ENCODE results near the gene KCNQ1OT1.

The KCNQ1OT1 gene

DNA sequence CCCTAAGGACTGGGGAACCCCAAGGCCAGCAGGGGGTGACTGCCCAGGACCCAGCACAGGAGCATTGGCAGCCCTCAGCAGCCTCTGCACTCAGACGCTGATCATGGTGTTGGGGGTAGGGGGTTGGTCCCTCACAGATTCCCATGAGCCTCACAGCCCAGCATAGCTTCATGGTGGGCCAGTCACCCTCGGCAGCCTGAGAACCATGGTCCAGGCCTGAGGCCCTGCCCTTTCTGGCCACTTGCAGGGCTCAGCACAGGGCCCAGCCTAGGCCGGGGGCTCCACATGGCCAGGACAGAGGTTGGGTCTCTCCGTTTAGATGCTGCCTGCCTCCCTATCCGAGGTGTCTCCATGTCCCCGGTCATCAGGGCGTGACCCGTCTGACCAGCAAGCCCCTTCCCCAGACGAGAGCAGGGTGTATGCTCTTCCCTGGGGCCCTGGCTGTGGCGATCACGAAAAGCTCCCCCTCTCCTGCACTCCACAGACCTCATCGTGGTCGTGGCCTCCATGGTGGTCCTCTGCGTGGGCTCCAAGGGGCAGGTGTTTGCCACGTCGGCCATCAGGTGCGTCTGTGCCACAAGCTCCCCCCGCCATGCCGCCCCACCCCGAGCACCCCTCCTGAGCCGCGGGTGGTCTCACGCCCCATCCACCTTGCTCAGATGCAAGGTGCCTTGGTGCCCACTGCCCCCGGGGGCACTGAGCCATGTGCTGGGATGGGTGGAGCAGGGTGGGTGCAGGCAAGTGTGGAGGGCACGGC is 128.8 kb downstream of the KCNQ1OT1 start:
- DNase-seq (ENCODE audit: low spot score): no peak

GRCh38 chr11:2570211-2570811 is 129.5 kb downstream of the KCNQ1OT1 start:
- DNase-seq (ENCODE audit: low spot score): no peak

DNA sequence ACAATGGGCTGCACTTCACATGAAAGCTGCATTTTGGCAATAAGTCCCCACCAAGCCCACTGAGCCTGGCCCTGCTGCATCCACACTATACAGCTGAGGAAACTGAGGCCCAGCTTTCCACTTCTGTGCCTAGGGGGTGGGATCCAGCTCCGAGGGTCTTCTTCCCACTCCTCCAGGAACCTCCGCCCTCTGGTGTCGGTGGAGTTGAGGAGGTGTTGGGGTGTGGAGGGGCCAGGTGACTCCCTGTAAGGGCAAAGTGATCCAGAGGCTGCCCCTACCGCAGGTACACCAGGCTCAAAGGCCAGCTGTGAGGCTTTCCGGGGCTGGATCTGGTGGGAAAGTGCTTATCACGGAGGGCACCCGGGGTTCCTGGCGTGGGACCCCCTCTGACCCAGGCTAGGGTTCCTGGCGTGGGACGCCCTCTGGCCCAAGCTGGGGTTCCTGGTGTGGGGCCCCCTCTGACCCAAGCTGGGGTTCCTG is 130.0 kb downstream of the KCNQ1OT1 start:
- no peak for DNase-seq (ENCODE audit: low spot score)

DNA sequence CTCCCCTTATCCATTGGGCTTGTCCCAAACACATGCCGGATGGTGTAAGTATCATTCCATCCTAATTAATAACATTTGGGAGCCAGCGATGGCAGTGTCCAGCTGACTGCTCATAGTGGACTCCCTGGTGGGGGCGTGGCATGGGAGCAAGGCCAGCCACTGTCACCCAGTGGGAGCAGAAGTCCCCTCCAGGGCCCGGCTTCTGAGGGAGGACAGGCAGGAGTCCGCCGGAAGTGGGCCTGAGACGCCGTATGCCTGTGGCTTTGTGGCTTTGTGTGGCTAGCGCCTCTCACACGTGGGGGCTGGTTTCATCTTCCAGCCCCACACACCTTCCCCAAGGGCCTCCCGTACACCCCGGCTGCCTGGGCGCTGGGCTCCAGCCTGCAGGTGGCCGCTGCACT is 130.5 kb downstream of the KCNQ1OT1 start:
- DNase-seq (ENCODE audit: low spot score): no peak

- DNase-seq (ENCODE audit: low spot score): no peak
Observed at GRCh38 chr11:2567026-2567671, 132.6 kb downstream of the KCNQ1OT1 start.

DNA sequence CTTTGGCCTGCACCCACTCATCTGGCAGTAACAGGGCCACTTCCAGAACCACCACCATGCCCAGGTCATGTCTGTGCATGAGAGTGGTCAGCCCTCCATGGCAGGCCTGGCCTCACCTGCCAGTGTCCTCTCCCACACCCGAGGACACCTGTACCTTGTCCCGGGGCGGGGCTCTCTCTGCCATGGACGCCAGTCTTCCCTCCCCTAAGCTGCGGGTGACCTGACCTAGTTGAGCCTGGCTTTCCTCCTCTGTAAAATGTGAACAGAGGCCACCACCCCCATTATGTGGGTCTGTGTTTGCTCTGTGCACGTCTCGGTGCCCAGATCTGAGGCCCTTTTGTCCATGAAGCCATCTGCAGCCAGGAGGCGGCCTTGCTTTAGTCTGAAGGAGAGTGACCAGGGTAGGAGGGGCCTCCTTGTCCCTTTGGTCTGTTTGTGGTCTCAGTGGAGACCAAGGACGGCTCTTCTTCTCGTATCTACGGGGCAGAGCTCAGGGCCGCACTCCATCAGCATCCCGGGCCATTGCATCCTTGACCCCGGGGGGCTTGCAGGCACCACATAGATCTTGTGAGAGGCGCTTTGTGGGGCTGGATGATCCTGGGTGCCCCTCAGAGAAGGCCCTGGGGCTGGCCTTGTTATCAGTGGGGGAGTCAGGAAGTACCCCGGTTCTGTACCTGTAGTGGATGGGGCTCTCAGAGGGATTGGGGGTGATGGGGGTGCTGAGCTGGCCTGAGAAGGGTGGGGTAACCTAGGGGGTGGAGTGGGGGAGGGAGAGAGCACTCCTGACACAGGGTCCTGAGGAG is 133.4 kb downstream of the KCNQ1OT1 start:
- no peak for DNase-seq (ENCODE audit: low spot score)

GRCh38 chr11:2565447-2566222 is 134.2 kb downstream of the KCNQ1OT1 start:
- DNase-seq (ENCODE audit: low spot score): no peak

GRCh38 chr11:2564588-2565425 is 135.0 kb downstream of the KCNQ1OT1 start:
- DNase-seq (ENCODE audit: low spot score): no peak

DNA sequence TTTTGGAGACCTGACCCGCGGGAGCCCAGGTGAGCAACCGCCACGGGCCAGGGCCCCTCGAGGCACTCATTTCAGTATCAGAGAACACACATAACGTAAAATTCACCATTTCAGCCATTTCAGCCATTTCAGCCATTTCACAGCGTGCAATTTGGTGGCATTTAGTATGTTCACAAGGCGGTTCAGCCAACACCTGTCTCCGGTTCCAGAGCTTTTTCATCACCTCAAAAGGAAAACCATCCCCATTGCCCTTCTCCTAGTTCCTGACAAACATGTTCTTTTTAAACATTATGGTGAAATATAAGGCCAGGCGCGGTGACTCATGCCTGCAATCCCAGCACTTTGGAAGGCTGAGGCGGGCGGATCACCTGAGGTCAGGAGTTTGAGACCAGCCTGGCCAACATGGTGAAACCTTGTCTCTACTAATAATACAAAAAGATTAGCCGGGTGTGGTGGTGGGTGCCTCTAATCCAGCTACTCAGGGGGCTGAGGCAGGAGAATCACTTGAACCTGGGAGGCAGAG is 135.7 kb downstream of the KCNQ1OT1 start:
- no peak for DNase-seq (ENCODE audit: low spot score)

GRCh38 chr11:2563213-2564007 is 136.4 kb downstream of the KCNQ1OT1 start:
- no peak for DNase-seq (ENCODE audit: low spot score)

GRCh38 chr11:2562890-2563212 is 136.9 kb downstream of the KCNQ1OT1 start:
- DNase-seq (ENCODE audit: low spot score): no peak

GRCh38 chr11:2561696-2562581 is 137.9 kb downstream of the KCNQ1OT1 start:
- no peak for DNase-seq (ENCODE audit: low spot score)

GRCh38 chr11:2559527-2560311 is 140.1 kb downstream of the KCNQ1OT1 start:
- DNase-seq (ENCODE audit: low spot score): no peak

GRCh38 chr11:2558861-2559526 is 140.8 kb downstream of the KCNQ1OT1 start:
- no peak for DNase-seq (ENCODE audit: low spot score)

DNA sequence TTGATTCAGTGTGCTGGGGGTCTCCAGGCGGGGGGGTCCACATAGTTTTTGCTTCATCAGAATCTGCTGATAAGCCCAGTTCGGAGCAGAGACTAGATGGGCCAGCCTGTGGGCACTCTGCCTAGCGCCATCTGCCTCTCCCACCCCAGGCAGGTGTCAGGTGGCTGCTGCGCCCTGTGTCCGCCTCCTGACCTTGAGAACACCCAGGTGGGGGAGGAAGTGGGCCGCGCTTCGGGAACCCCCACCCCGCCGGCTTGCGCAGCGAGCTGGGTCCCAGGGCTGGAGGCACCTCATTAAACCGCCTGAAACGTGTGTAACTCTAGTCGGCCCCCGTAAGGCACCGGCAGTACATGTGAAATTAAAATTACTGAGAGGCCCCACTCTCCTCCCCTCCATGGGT is 141.4 kb downstream of the KCNQ1OT1 start:
- no peak for DNase-seq (ENCODE audit: low spot score)
